Ovary (tissue), 3 donors: Measurements from ENCODE around the gene GFAP.

Experiments
- POLR2A ChIP-seq: fragments of 450-650 bp; IDR thresholded peaks from one replicate; pipeline ENCODE4 v1.6.1; 2017; ENCODE audit warnings: antibody characterized with exemption, mild to moderate bottlenecking, moderate library complexity
- TF ChIP-seq, protein P1 (sequence below), 3 donors: fragments of 450-650 bp in 2 of 3; fragments of 200-600 bp in 1 of 3; IDR thresholded peaks; one replicate each; pipeline versions ENCODE4 v1.5.1 to v1.8.0; 2016 to 2022; ENCODE audit warnings: antibody characterized with exemption in 3 of 3, mild to moderate bottlenecking in 1 of 3
- donor health status: DM: no; HTN: no; CAD: no.

DNA sequence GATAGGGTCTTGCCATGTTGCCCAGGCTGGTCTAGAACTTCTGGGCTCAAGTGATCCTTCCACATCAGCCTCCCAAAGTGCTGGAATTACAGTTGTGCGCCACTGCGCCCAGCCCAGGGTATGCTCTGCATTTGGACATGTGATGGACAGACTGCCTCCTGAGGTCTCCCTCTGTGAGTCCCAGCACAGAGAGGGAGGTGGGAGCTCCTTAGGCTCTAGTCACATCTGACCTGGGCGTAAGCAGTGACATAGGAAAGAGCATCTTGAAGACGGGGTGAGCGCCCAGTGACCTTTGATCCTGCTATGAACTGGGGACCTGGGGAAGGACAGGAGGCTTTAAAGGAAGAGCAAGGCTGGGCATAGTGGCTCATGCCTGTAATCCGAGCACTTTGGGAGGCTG is 2.2 kb upstream of the GFAP start:
- TF ChIP-seq, protein P1, sequence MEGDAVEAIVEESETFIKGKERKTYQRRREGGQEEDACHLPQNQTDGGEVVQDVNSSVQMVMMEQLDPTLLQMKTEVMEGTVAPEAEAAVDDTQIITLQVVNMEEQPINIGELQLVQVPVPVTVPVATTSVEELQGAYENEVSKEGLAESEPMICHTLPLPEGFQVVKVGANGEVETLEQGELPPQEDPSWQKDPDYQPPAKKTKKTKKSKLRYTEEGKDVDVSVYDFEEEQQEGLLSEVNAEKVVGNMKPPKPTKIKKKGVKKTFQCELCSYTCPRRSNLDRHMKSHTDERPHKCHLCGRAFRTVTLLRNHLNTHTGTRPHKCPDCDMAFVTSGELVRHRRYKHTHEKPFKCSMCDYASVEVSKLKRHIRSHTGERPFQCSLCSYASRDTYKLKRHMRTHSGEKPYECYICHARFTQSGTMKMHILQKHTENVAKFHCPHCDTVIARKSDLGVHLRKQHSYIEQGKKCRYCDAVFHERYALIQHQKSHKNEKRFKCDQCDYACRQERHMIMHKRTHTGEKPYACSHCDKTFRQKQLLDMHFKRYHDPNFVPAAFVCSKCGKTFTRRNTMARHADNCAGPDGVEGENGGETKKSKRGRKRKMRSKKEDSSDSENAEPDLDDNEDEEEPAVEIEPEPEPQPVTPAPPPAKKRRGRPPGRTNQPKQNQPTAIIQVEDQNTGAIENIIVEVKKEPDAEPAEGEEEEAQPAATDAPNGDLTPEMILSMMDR (IDR thresholded peaks at IDR 0.05): no peak
- no peak for TF ChIP-seq POLR2A
